Measurements from ENCODE around the gene BIRC3. TPM values are rescaled to one million over a fixed set of nuclear protein-coding genes. Genes with fewer than 3 reads are reported as not detected.

BIRC3 gene
- total and polyA plus RNA-seq, 2 of the 4 experiments (the other 2 are of a cell fraction) = 2.2 to 5.0 TPM

- Histone ChIP-seq H3K18ac (ENCODE audit: low read depth, low read length) (no peak overlapping the region), H3K36me3 (ENCODE audit: control insufficient read depth, insufficient read depth, low read length) (no peaks in the 10 kb centered on the region), H4K91ac (ENCODE audit: insufficient read depth, low read depth, low read length) (no peak overlapping the region), H3K79me1 (ENCODE audit: low read depth in 1 of 2, low read length in 2 of 2) (no peaks in the 10 kb centered on the region), H3K9me3 (ENCODE audit: control insufficient read depth, insufficient read depth, low read length) (no peaks in the 10 kb centered on the region), H3K4me3 (ENCODE audit: insufficient read depth, low read depth, low read length) (no peak overlapping the region), H2AK5ac (ENCODE audit: low read depth, low read length) (no peak overlapping the region), H2BK20ac (ENCODE audit: low read depth, low read length) (no peak overlapping the region), H2AFZ (replicated peaks; ENCODE audit: low read length, poor library complexity) (no peak overlapping the region), H2BK5ac (ENCODE audit: low read depth, low read length, poor library complexity, severe bottlenecking) (no peak overlapping the region), H4K5ac (ENCODE audit: low read depth, low read length) (no peak overlapping the region), H3K14ac (replicated peaks; ENCODE audit: low read depth, low read length) (no peak overlapping the region), H4K8ac (ENCODE audit: low read depth in 2 of 2, low read length in 2 of 2) (no peak overlapping the region), H2AK9ac (replicated peaks; ENCODE audit: low read depth, low read length, poor library complexity) (no peak overlapping the region), H3K56ac (ENCODE audit: extremely low read depth, insufficient read depth, low read length) (no peak overlapping the region), H3K4ac (ENCODE audit: low read depth, low read length) (no peak overlapping the region), H4K20me1 (ENCODE audit: insufficient read depth, low read length) (no peaks in the 10 kb centered on the region), H3K27ac (ENCODE audit: insufficient read depth, low read length) (no peak overlapping the region), H3K9ac (ENCODE audit: low read depth, low read length) (no peak overlapping the region), H2BK15ac (ENCODE audit: low read depth, low read length) (no peak overlapping the region), H3K9me1 (ENCODE audit: insufficient read depth, low read length) (peaks cover 5% of the 10 kb centered on the region), H3K4me2 (ENCODE audit: low read depth, low read length) (no peak overlapping the region), H3K4me1 (ENCODE audit: control insufficient read depth, insufficient read depth, low read length) (peaks cover 8% of the 10 kb centered on the region), H3K23ac (ENCODE audit: low read depth, low read length) (no peak overlapping the region), H2BK120ac (ENCODE audit: low read depth, low read length) (no peak overlapping the region), H3K27me3 (ENCODE audit: control insufficient read depth, insufficient read depth, low read length) (no peaks in the 10 kb centered on the region)
- ChIA-PET CTCF (interaction anchor here (0.9 kb wide), 1 partner anchor 20 kb away, joined by 3 read pairs; no protein-coding TSS in a partner anchor), POLR2A (ENCODE audit: unreplicated experiment) (no interaction called here)
- 100% methylated on average over 1 of the region's 3 CpGs; no CpG with 5 or more reads in 1 of the 2 experiments for WGBS, 2 experiments (ENCODE audit: extremely low coverage in 2 of 2, insufficient read length in 1 of 2)
- BruUV-seq (replicated peaks) = no TSS peak
- no peak for DNase-seq
- no peak for TF ChIP-seq BHLHE40 (IDR thresholded peaks at IDR 0.05; ENCODE audit: low read depth, low read length)
- no peak for TF ChIP-seq USF2 (IDR thresholded peaks at IDR 0.05; ENCODE audit: low read depth, low read length)
- TF ChIP-seq ELK1 (IDR thresholded peaks at IDR 0.05; ENCODE audit: borderline replicate concordance, low read depth, low read length) = no peak
- TF ChIP-seq CHD1 (IDR thresholded peaks at IDR 0.05; ENCODE audit: low read depth, low read length) = no peak
- TF ChIP-seq MAFK (IDR thresholded peaks at IDR 0.05; ENCODE audit: low read depth, low read length) = no peak
- TF ChIP-seq MXI1 (IDR thresholded peaks at IDR 0.05; ENCODE audit: borderline replicate concordance, low read depth, low read length) = no peak
- no peak for TF ChIP-seq CTCF (conservative IDR thresholded peaks at IDR 0.05; ENCODE audit: low read depth, low read length)
- no peak for TF ChIP-seq SMC3 (IDR thresholded peaks at IDR 0.05; ENCODE audit: low read depth, low read length)
- no peak for TF ChIP-seq MAZ (IDR thresholded peaks at IDR 0.05; ENCODE audit: borderline replicate concordance, low read depth, low read length)
- TF ChIP-seq POLR2A (IDR thresholded peaks at IDR 0.05; ENCODE audit: low read depth, low read length) = no peak
- TF ChIP-seq CEBPB (IDR thresholded peaks at IDR 0.05; ENCODE audit: low read depth, low read length) = no peak
- TF ChIP-seq RCOR1 (IDR thresholded peaks at IDR 0.05; ENCODE audit: insufficient replicate concordance, low read length) = no peak
- TF ChIP-seq FOS (IDR thresholded peaks at IDR 0.05; ENCODE audit: low read depth, low read length) = no peak
- TF ChIP-seq RFX5 (IDR thresholded peaks at IDR 0.05; ENCODE audit: low read depth, low read length) = no peak
- TF ChIP-seq NFE2L2 (IDR thresholded peaks at IDR 0.05; ENCODE audit: low read depth, low read length) = no peak
- TF ChIP-seq RAD21 (IDR thresholded peaks at IDR 0.05; ENCODE audit: low read length) = no peak
- no peak for ATAC-seq (ENCODE audit: low read depth)
- dilution Hi-C loops (cut with HindIII; ENCODE audit: low sequenced_read_pairs, unreplicated experiment) (no loop called here), intact Hi-C loops (cut with micrococcal nuclease) (no loop called here), in situ Hi-C loops (cut with MboI; ENCODE audit: low sequenced_read_pairs) (loop anchor here (25.0 kb wide), 1 partner anchor 113 kb away; no protein-coding TSS in a partner anchor)
These were observed 42.7 kb upstream of the BIRC3 start for GRCh38 chr11:102274628-102275027.

All from IMR-90 (cell line).